HG03103 (cell line): ENCODE results near the gene FITM1.

Experiments used
- ATAC-seq: cut with Tn5 transposase; IDR thresholded peaks from one replicate; pipeline ENCODE4 v1.9.1; 2021; ENCODE audit warnings: low read depth; ENCODE audit not compliant: unreplicated experiment

The FITM1 gene

DNA sequence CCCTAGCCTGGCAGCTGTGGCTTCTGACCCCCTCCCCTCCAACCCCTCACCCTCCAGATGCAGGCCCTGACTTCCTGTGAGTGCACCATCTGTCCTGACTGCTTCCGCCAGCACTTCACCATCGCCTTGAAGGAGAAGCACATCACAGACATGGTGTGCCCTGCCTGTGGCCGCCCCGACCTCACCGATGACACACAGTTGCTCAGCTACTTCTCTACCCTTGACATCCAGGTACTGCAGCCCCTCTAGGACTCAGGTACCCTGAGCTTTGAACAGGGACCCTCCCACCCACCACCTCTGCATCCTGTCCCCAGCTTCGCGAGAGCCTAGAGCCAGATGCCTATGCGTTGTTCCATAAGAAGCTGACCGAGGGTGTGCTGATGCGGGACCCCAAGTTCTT, 24.6 kb downstream of the FITM1 start:
- ATAC-seq = no peak

- no peak for ATAC-seq
Observed at GRCh38 chr14:24156840-24157239, 26.4 kb downstream of the FITM1 start.

DNA sequence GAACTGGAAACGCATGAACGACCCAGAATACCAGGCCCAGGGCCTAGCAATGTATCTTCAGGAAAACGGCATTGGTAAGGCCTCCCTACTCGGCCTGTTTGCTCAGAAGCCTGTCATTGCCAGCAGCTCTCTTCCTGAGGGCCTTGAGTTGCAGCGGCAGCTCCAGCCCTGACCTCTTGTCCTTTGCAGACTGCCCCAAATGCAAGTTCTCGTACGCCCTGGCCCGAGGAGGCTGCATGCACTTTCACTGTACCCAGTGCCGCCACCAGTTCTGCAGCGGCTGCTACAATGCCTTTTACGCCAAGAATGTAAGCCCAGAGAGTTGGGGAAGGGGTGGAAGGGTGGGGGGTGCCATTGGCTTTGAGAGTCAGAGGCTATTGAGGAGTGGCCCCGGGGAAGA, 26.9 kb downstream of the FITM1 start:
- no peak for ATAC-seq

DNA sequence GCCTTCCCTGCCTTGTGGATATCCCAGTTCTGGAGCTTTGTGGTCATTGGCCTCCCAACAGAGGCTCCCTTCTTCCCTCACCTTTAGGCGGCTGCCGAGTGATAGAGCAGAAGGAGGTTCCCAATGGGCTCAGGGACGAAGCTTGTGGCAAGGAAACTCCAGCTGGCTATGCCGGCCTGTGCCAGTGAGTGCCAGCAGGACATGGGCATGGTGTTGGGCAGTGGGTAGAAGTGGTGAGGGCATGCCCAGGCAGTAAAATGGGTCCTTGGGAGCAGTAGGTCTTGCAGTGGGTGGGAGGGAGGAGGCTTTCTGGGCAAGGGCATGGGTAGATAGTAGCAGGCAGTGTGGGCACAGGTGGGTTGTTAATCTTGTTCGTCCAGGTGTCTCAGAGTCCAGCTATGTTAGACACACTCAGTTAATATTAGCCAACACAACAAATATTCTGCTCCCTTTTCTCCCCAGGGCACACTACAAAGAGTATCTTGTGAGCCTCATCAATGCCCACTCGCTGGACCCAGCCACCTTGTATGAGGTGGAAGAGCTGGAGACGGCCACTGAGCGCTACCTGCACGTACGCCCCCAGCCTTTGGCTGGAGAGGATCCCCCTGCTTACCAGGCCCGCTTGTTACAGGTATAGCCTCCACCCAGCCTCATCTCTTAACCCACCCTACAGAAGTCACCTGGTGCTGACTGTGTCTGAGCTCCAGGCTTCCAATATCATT, 29.5 kb downstream of the FITM1 start:
- ATAC-seq = no peak

- no peak for ATAC-seq
Observed at GRCh38 chr14:24160499-24160849, 30.0 kb downstream of the FITM1 start.

DNA sequence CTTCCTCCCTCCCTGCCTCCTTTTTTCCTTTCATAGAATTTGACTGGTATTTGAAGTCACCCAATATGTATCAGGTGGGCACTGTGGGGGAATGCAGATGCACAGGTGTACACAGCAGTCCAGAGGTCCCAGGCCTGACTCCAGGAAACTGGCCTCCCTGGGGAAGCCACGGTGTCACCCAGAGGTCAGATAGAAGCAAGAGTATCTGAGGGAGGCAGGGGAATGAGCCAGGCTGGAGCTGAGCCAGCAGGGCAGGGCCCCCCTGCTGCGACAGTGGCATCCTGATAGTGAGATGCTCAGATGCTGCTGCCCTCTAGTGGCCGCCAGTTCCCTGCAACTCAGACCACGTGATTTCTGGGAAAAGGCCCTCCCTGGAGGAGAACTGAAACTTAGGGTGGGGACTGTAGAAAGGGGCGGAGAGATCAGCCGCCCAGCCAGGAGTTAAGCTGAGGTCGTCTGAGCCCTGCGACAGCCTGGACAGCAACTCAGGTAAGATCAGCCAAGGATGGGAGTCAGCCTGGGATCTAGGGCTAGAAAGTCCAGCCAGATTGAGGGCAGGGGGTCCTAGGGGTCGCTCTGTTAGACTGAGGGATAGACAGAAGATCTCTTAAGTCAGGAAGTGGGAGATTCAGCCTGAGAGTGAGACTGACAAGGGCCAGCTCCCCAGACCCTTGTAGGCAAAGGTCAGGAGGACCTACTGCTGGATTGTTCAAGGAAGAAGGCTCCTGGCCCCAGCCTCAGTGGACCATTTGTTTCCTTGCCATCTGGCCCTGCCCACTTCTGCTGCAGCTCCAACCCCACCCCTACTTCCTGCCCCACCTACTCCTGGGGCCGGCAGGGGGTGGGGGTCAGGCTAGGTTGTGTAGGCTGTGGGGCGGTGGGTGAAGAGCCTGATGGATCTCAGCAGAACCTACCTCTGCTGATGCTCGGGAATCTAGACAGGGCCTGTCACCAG, 30.7 kb downstream of the FITM1 start, which contains the start of gene IRF9:
Gene IRF9 (plus strand): TSS at position 416 of the 955 bp plus-strand sequence. CDS start 880 bp downstream, outside the sequence.
- ATAC-seq = peak; percentile 71

DNA sequence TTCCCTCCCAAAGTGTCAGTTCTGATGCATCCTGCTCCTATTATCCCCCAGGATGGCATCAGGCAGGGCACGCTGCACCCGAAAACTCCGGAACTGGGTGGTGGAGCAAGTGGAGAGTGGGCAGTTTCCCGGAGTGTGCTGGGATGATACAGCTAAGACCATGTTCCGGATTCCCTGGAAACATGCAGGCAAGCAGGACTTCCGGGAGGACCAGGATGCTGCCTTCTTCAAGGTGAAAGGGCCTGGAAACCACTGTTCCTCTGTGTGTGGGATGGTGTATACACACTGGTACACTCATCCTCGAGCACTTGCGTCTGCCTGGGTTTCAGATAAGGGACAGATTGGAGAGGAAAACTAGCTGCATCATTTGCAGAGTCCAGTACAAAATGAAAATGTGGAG, 31.6 kb downstream of the FITM1 start:
- no peak for ATAC-seq

GRCh38 chr14:24164518-24164991, 34.1 kb downstream of the FITM1 start:
- ATAC-seq = no peak

- no peak for ATAC-seq
Observed at GRCh38 chr14:24165785-24166184, 35.3 kb downstream of the FITM1 start.

- ATAC-seq = no peak
Observed at GRCh38 chr14:24167469-24168114, 37.1 kb downstream of the FITM1 start.

DNA sequence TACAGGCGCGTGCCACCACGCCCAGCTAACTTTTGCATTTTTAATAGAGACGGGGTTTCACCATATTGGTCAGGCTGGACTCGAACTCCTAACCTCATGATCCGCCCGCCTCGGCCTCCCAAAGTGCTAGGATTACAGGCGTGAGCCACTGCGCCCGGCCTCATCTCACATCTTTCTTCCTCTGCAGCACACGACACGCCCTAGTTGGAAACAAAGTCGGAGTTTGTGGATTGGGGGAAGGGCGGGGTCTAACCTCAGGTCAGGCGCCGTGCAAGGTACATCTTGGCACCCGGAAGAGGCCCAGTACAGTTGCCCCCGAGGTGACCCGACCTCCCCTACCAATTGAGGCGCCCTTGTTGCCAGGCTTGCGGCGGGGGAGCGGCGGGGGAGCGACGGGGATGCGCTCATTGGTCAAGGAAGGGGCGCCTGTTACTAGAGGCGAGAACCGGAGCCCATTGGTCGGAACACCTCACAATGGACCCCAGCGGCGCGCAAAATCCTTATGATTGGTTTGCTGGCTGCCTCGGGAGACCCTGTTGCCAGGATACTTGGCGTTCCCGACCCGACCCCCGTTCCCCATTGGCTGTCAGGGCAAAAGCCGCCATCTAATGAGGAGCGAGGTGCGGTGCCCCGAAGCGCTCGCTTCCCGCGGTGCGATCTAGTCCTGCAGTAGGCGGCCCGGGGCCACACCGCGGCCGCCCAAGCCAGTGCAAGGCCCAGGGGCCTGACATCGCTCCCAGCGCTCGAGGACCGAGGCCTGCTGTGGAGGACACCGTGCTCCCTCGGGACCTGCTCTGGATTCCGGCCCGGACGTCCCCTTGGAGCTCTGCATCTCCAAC, 41.2 kb downstream of the FITM1 start, which contains the start of gene REC8:
Gene REC8 (plus strand): TSS at position 659 of the 839 bp plus-strand sequence. CDS start 473 bp downstream, outside the sequence.
- ATAC-seq = peak; percentile 72

DNA sequence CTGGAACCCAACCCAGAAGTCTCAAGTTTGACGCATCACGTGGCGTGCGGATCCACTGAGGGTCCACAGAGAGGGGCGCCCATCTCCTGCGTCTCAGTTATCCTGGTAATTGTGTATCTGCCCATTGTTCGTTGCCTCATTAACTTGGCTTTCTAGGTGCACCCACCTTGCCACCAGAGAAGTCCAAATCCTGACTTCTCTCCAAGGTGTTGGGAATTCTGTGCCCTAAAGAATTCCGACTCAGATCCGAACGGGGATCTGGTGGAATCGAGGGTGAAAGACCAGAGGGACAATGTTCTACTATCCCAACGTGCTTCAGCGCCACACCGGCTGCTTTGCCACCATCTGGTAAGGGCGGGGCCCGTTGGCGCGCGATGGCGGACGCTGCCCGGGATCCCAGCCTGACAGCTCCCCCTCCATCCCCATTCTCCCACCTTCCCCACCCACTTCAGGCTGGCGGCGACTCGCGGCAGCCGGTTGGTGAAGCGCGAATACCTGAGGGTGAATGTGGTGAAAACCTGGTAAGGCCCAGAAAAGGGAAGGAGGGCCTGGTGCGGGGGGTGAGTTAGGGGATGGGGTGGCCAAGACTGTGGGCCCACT, 41.9 kb downstream of the FITM1 start:
- no peak for ATAC-seq

- no peak for ATAC-seq
Observed at GRCh38 chr14:24172871-24173281, 42.4 kb downstream of the FITM1 start.

DNA sequence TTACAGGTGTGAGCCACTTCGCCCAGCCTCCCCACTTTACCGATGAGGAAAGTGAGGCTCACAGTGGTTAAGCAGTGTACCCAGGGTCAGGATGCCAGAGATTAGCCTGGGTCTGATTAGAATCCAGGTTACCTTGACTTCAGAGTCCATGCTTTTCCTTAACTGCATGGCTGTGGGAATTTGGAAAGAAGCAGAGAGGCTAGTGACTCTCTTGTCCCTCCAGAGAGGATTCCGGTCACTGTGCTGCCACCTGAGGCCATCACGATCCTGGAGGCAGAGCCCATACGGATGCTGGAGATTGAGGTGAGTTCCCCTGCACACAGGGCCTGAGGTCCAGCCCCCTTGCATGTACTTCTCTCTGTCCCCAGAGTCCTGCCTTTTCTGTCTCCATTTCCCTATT, 46.1 kb downstream of the FITM1 start:
- ATAC-seq = no peak

- ATAC-seq = no peak
Observed at GRCh38 chr14:24177041-24177825, 46.8 kb downstream of the FITM1 start.

DNA sequence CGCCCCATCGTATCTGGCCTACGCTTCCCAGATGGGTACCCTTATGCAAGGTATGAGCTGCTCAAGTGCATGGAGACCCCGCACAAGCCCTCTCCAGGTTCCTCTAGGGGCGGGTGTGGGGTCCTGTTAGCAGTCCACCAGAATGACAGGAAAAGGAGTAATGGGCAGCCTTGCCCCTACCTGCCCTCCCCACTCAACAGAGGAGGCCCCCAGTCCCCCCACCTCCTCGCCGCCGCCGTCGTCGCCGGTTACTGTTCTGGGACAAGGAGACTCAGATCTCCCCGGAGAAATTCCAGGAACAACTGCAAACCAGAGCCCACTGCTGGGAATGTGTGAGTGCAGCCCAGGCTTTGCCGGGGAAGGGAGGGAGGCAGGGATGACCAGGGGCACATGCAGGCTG, 47.4 kb downstream of the FITM1 start:
- ATAC-seq = no peak

DNA sequence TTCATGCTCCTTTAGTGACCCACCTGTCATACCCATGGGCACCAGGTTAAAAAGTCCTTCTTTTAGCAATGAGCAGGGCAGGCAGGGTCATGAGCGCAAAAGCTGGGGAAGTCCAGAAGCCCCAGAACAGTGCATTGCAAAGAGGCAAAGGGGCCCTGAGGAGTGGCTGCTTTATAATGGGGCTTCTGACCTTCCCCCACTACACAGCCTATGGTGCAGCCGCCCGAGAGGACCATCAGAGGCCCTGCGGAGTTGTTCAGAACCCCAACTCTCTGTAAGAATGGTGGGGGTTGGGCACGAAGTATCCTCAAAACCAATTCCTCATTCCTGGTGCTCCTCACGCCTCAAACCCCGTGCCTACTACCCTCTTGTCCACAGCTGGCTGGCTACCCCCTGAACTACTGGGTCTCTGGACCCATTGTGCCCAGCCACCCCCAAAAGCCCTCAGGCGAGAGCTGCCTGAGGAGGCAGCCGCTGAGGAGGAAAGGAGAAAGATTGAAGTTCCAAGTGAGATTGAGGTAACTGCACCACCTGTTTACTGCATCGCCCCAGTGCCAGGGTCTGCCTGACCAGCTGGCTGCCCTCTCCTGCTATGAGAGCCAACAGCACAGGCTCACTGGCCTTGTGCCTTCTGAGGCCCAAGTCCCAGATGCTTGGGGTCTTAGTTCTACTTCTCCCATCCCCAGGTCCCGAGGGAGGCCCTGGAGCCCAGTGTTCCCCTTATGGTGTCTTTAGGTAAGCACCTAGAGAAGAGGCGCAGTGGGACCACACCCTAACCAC, 48.1 kb downstream of the FITM1 start:
- ATAC-seq = no peak

GRCh38 chr14:24179294-24179960, 49.0 kb downstream of the FITM1 start:
- ATAC-seq = no peak
